A375 (cell line): ENCODE measurements around the gene CLEC17A. TPM values are rescaled to one million over a fixed set of nuclear protein-coding genes. Genes with fewer than 3 reads are reported as not detected.

Source experiments
- small RNA-seq: library from RNA; depleted of rRNA; stranded (forward); fragments of <200 nt; gene quantifications from one replicate; pipeline ENCODE3, GENCODE V24; 2014
- total RNA-seq: library from RNA; depleted of rRNA; stranded (reverse); fragments of >200 nt; shearing (Covaris generic); gene quantifications from 2 replicates; pipeline ENCODE4 v1.2.3, GENCODE V29; 2014; rRNA removed

Gene CLEC17A
- total RNA-seq: 0.21 TPM in 1 of 2 replicates, not detected in the other

GRCh38 chr19:14582894-14583340 is at the start of gene CLEC17A:
TSS of gene CLEC17A (plus strand) at chr19:14583084. CDS start at chr19:14583161, 77 bp downstream.

GRCh38 chr19:14571695-14572490 is 11.0 kb upstream of the CLEC17A start, which contains the start of gene NDUFB7:
TSS of gene NDUFB7 (minus strand) at chr19:14572066. CDS start at chr19:14572000, 66 bp downstream.

Small RNAs within 50 kb of the gene (small RNA-seq; reads per million reads assigned to genes)
- gene AC022149.2 (not detected), gene RN7SL842P (not detected)

Other genes with a start within 250 kb of the CLEC17A start
- gene ADGRE5, start 201.6 kb upstream of the CLEC17A start, total RNA-seq: 66.4 and 85.1 TPM in 2 replicates
- gene DDX39A, start 163.7 kb upstream of the CLEC17A start, total RNA-seq: 232 and 245 TPM in 2 replicates
- 118 and 123 TPM in 2 replicates for gene PKN1, start 149.8 kb upstream of the CLEC17A start, total RNA-seq
- 0.45 and 0.53 TPM in 2 replicates for gene PTGER1, start 107.7 kb upstream of the CLEC17A start, total RNA-seq
- 194 and 198 TPM in 2 replicates for gene GIPC1, start 87.0 kb upstream of the CLEC17A start, total RNA-seq
- gene DNAJB1, start 64.7 kb upstream of the CLEC17A start, total RNA-seq: 104 and 105 TPM in 2 replicates
- 93.7 and 114 TPM in 2 replicates for gene TECR, start 53.5 kb upstream of the CLEC17A start, total RNA-seq
- 697 and 925 TPM in 2 replicates for gene NDUFB7, start 11.0 kb upstream of the CLEC17A start, total RNA-seq
- gene ADGRE3, start 91.8 kb downstream of the CLEC17A start, total RNA-seq: not detected in 2 replicates
- gene ZNF333, start 107.0 kb downstream of the CLEC17A start, total RNA-seq: 18.4 and 25.6 TPM in 2 replicates
- gene ADGRE2, start 195.5 kb downstream of the CLEC17A start, total RNA-seq: 0.82 and 1.3 TPM in 2 replicates